GM21367 (cell line): ENCODE results near the gene LGR5.
"Not testable (repeated sequence)": the region's sequence is repeated elsewhere in the genome, so short reads cannot be mapped to it uniquely, and the experiment has no call there.

Source experiments
- ATAC-seq: cut with Tn5 transposase; IDR thresholded peaks from one replicate; pipeline ENCODE4 v1.9.1; 2021; ENCODE audit not compliant: unreplicated experiment

The LGR5 gene

DNA sequence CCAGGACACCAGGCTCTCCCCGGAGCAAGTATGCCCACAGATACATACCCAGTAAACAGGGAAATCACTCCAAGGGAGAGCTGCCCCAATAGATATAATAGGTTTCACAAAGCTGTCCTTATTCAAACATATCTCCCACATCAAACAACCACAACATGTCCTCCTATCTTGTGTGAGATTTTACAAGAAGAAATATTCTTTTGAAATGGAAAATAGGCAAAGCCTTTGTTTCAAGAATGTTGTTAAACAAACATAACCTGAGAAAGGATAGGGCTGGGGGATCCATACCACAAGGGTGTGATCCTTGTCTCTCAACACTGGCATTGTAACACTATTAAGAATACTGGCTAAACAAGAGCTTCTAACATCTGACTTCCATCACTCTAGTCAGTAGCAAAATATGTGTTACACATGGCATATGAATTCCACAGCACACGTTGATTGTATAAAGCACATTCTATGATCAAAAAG, 32.9 kb downstream of the LGR5 start:
- no peak for ATAC-seq

GRCh38 chr12:71474791-71475190, 35.2 kb downstream of the LGR5 start:
- no peak for ATAC-seq

GRCh38 chr12:71475280-71475679, 35.7 kb downstream of the LGR5 start:
- no peak for ATAC-seq

GRCh38 chr12:71476513-71476912, 36.9 kb downstream of the LGR5 start:
- ATAC-seq, result no peak

DNA sequence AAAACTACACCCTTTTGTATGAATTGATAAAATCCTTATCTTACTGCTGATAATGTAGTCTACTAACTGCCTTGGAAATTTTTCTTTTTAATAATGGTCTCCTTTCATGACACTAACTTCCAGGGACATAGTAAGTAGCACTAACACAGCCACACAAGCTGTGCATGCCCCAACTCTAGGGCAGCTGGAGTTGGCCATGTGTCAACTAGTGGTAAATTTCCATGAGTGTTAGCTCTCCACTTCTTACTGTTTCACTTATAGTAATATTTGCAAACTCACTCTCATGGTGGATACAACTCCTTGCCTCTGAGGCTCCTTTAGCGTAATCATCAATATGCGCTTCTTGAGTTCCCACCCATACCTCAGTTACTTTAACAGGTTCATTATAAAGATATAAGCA, 38.0 kb downstream of the LGR5 start:
- ATAC-seq, result no peak

GRCh38 chr12:71478270-71478669, 38.7 kb downstream of the LGR5 start:
- no peak for ATAC-seq

- ATAC-seq, result no peak
Observed at GRCh38 chr12:71484272-71484905, 44.8 kb downstream of the LGR5 start.

DNA sequence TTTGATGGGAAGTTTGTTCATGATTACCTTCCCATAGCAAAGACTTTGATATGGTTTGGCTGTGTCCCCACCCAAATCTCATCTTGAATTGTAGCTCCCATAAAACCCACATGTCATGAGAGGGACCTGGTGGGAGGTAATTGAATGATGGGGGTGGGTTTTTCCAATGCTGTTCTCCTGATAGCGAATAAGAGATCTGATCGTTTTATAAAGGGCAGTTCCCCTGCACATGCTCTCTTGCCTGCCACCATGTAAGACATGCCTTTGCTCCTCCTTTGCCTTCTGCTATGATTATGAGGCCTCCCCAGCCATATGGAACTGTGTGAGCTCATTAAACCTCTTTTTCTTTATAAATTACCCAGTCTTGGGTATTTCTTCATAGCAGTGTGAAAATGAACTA, 51.2 kb downstream of the LGR5 start:
- not testable (repeated sequence) for ATAC-seq

DNA sequence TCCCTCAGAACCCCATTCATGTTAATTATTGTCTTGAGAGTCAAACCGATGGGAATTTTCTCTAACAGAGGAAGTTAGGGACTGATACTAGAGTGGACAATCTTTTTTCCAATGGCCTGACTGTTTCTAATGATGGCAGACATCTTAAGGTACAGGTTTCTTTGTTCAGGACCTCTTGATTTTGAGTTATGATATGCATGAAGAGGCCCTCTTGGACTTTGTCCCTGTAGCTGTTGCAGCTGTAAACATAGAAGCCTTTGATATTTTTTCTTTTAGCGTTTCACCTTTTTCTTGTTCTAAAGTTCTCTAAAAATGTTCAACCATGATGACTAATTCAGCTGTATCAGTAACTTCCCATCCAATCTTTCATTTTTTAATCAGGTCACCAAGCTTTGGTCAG, 53.0 kb downstream of the LGR5 start:
- no peak for ATAC-seq

- no peak for ATAC-seq
Observed at GRCh38 chr12:71499834-71500233, 60.2 kb downstream of the LGR5 start.

DNA sequence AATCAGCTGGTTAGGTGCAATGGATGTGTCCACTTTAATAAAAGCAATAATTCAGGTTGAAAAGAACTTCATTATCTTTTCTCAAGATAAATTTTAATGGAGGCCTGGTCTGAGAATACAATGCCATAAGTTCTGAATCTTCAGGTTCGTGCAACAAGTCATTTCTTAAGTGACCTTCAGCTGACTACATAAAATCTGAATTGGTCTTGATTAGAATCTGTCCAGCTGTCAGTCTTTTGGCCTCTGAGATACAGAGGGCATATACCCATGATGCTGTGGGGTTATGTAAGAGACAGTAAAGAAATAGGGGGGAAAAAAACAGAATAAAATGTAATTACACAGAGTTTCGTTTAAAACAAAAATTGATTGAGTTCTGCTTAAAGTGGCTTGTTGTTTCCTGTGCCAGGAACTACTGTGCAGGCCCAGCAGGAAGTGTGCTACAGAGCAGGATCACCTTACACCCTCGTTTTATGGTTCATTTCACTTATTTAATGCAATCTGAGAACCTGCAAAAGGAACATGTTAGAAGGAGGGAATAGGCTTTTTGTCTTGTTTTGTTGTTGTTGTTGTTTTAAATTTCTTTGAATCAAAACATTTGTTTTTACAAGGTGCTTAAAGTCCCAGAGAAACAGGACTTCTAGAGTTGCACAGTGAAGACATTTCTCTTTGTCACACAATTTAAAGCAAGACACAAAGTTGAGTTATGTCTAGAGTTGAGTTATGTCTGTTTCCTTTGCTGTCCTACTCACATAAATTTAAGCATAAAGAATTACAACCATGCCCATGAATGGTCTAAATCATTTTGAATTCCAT, 64.2 kb downstream of the LGR5 start:
- no peak for ATAC-seq

DNA sequence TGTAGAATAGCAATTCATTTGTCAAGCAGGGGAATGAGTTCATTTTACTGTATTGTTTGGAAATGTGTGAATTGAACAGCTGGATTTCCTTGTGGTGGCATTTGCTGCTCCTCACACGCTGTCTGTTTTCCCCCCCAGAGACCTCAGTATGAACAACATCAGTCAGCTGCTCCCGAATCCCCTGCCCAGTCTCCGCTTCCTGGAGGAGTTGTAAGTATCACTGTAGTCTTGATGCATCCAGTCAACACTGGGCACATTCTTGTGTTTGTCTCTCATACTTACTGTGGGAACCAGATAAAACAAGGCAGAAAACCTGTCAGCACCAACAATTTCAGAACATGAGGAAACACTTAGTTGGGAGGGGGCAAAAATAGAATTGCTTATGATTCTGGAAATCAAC, 64.9 kb downstream of the LGR5 start:
- no peak for ATAC-seq

DNA sequence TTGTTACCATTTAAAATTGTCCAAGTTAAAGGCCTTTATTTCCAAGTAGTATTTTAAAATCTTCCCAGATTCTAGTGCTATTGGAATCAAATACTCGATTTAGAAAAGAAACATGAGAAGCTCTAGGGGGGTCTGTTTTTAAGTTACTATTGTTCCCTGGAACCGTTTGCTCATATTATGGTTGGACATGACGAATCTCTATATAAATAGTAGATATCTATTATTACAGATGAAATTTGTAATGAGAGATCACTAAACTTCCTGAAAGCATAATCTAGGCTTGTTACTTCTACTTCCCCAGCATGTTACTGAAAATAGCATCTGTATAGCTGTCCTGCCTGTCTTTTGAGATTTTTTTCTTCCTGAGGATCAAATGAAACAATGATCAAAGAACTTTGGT, 70.1 kb downstream of the LGR5 start:
- no peak for ATAC-seq

DNA sequence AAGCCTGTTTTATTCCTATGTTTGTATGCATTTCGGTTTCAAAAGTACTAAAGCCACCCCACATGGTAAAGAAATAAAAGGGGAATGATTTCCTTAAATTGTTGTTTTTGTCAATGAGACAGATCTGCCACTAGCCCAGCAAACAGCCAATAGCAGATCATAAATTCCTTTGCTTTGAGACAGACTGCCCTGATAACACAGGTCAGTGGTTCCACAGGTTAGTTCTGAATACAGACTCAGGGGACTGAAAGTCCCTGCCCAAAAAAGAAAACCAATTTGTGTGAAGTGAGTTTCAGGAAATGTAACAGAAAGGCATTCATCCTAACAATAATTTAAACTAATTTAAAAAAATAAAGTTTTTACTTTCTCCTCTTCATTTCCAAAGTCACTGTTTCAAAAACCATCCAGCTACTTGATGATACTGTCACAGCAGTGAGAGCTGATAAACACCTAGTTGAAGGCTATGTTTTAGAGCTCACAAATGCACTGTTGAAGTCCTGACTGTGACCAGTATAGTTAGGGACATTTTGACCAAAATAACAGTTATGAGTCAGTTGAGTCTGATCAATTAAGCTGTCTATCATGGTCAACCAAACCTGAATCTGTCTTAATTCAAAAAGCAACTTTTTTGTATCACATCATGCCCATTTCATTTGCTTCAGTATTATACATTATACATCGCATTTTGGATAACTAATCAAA, 77.7 kb downstream of the LGR5 start:
- ATAC-seq, result no peak

DNA sequence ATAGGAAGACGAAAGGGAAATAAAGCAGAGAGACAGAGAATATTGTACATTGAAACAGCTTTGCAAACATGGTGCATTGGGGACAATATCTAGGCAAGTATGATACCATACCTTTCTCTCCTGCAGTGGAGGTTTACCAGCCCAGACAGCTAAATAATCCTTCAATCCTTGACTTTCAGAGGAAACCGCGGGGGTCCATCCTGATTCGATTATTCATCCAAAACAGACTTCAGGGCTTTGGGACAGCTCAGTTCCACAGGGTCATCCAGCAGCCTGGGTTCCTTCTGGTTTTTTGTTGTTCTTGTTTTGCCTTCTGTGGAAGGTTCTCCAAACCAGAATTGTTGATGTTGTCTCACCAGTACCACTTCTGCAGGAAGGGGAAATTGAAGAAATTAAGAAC, 81.5 kb downstream of the LGR5 start:
- no peak for ATAC-seq

GRCh38 chr12:71524626-71525025, 85.0 kb downstream of the LGR5 start:
- ATAC-seq, result no peak

GRCh38 chr12:71533703-71534102, 94.1 kb downstream of the LGR5 start:
- no peak for ATAC-seq

DNA sequence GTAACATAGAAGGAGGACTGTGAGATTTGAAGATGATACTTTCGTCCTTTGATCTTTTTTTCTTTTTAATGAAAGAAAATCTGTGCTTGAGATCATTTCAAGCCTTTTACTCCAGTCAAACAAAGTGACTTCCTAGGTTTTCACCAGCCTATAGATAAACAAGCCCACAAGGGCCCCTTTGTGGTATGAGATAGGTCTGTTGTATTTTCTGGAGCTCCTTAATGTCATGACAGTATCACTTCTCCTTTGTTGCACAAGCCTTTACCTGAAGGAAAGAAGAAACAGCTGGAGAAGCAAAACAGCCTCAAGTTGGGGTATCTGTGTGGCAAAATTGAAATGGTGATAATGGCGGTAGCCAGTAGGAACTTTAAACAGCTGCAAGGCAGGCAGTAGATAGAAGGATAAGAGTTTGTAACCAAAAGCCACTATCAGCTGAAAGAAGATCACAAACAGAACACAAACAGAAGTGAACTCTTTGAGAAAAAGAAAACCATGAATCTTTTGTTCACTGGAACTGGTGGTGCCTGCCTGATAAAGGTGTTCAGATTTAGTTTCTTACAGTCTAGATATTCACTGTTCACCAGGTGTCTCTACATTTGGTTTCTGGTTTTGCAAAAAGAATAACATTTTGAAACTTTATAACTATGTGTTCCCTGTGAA, 96.8 kb downstream of the LGR5 start:
- ATAC-seq, result no peak

GRCh38 chr12:71536939-71537622, 97.5 kb downstream of the LGR5 start:
- no peak for ATAC-seq

GRCh38 chr12:71538807-71539206, 99.2 kb downstream of the LGR5 start:
- ATAC-seq, result no peak

- no peak for ATAC-seq
Observed at GRCh38 chr12:71541583-71541982, 102.0 kb downstream of the LGR5 start.
